Measurements from ENCODE around the gene EIF3M. TPM values are rescaled to one million over a fixed set of nuclear protein-coding genes. Genes with fewer than 3 reads are reported as not detected.

The EIF3M gene
- polyA plus RNA-seq, 1 donor (not counting 4 experiments of a cell fraction or from before 2014, with no cell fraction given) = 593 TPM

GRCh38 chr11:32635819-32636218, 52.2 kb downstream of the EIF3M start:
- no peaks in the 10 kb centered on the region for H3K27me3 ChIP-seq (ENCODE audit: control insufficient read depth, extremely low read depth, insufficient read depth, low read length)
- FAIRE-seq (no peak), DNase-seq (ENCODE audit: low read depth, low spot score) (no peak)
- H3K79me2 ChIP-seq (ENCODE audit: control insufficient read depth, insufficient read depth, low read length) = no peaks in the 10 kb centered on the region
- no peak overlapping the region for H3K27ac ChIP-seq (ENCODE audit: control insufficient read depth, insufficient read depth, low read length)
- no peaks in the 10 kb centered on the region for H3K4me1 ChIP-seq (ENCODE audit: control insufficient read depth, extremely low read depth, insufficient read depth, low read length)
- no peak for TF ChIP-seq EZH2 (IDR thresholded peaks at IDR 0.05; ENCODE audit: low read length)
- TF ChIP-seq, protein P1, sequence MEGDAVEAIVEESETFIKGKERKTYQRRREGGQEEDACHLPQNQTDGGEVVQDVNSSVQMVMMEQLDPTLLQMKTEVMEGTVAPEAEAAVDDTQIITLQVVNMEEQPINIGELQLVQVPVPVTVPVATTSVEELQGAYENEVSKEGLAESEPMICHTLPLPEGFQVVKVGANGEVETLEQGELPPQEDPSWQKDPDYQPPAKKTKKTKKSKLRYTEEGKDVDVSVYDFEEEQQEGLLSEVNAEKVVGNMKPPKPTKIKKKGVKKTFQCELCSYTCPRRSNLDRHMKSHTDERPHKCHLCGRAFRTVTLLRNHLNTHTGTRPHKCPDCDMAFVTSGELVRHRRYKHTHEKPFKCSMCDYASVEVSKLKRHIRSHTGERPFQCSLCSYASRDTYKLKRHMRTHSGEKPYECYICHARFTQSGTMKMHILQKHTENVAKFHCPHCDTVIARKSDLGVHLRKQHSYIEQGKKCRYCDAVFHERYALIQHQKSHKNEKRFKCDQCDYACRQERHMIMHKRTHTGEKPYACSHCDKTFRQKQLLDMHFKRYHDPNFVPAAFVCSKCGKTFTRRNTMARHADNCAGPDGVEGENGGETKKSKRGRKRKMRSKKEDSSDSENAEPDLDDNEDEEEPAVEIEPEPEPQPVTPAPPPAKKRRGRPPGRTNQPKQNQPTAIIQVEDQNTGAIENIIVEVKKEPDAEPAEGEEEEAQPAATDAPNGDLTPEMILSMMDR (optimal IDR thresholded peaks at IDR 0.05 in 1 of 3, IDR thresholded peaks at IDR 0.05 in 1 of 3, conservative IDR thresholded peaks at IDR 0.05 in 1 of 3; ENCODE audit: extremely low read depth in 1 of 3, insufficient read depth in 2 of 3, low read length in 3 of 3) = no peak
- H3K9me3 ChIP-seq (ENCODE audit: control insufficient read depth, low read depth, low read length) = no peaks in the 10 kb centered on the region
- no peak overlapping the region for H3K4me3 ChIP-seq (ENCODE audit: control insufficient read depth in 2 of 3, extremely low read depth in 1 of 3, insufficient read depth in 2 of 3, low read depth in 1 of 3, low read length in 3 of 3)
- dilution Hi-C loops (cut with MboI; ENCODE audit: extremely low pct_ligation_motif_present, low sequenced_read_pairs) = no loop called here
- no peak overlapping the region for H3K9ac ChIP-seq (ENCODE audit: control insufficient read depth, extremely low read depth, insufficient read depth, low read length)
- H4K20me1 ChIP-seq (ENCODE audit: control insufficient read depth, extremely low read depth, insufficient read depth, low read length) = no peaks in the 10 kb centered on the region
- no peaks in the 10 kb centered on the region for H3K9me1 ChIP-seq (ENCODE audit: control insufficient read depth, extremely low read depth, insufficient read depth, low read length)
- no peak overlapping the region for H2AFZ ChIP-seq (ENCODE audit: control insufficient read depth, low read length)
- no peak overlapping the region for H3K4me2 ChIP-seq (ENCODE audit: control insufficient read depth, extremely low read depth, insufficient read depth, low read depth, low read length)
- H3K36me3 ChIP-seq (ENCODE audit: control insufficient read depth in 2 of 2, extremely low read depth in 1 of 2, insufficient read depth in 2 of 2, low read length in 2 of 2) = no peaks in the 10 kb centered on the region

GRCh38 chr11:32641361-32641760, 57.7 kb downstream of the EIF3M start:
- H2AFZ ChIP-seq (ENCODE audit: control insufficient read depth, low read length) = no peak overlapping the region
- H3K4me1 ChIP-seq (ENCODE audit: control insufficient read depth, extremely low read depth, insufficient read depth, low read length) = no peaks in the 10 kb centered on the region
- no peaks in the 10 kb centered on the region for H3K27me3 ChIP-seq (ENCODE audit: control insufficient read depth, extremely low read depth, insufficient read depth, low read length)
- no peaks in the 10 kb centered on the region for H3K9me3 ChIP-seq (ENCODE audit: control insufficient read depth, low read depth, low read length)
- no peaks in the 10 kb centered on the region for H3K9me1 ChIP-seq (ENCODE audit: control insufficient read depth, extremely low read depth, insufficient read depth, low read length)
- FAIRE-seq (no peak), DNase-seq (ENCODE audit: low read depth, low spot score) (no peak)
- H3K4me3 ChIP-seq (ENCODE audit: control insufficient read depth in 2 of 3, extremely low read depth in 1 of 3, insufficient read depth in 2 of 3, low read depth in 1 of 3, low read length in 3 of 3) = no peak overlapping the region
- no peaks in the 10 kb centered on the region for H3K36me3 ChIP-seq (ENCODE audit: control insufficient read depth in 2 of 2, extremely low read depth in 1 of 2, insufficient read depth in 2 of 2, low read length in 2 of 2)
- H4K20me1 ChIP-seq (ENCODE audit: control insufficient read depth, extremely low read depth, insufficient read depth, low read length) = no peaks in the 10 kb centered on the region
- TF ChIP-seq EZH2 (IDR thresholded peaks at IDR 0.05; ENCODE audit: low read length) = no peak
- TF ChIP-seq, protein P1 (optimal IDR thresholded peaks at IDR 0.05 in 1 of 3, IDR thresholded peaks at IDR 0.05 in 1 of 3, conservative IDR thresholded peaks at IDR 0.05 in 1 of 3; ENCODE audit: extremely low read depth in 1 of 3, insufficient read depth in 2 of 3, low read length in 3 of 3) = no peak
- dilution Hi-C loops (cut with MboI; ENCODE audit: extremely low pct_ligation_motif_present, low sequenced_read_pairs) = no loop called here
- H3K4me2 ChIP-seq (ENCODE audit: control insufficient read depth, extremely low read depth, insufficient read depth, low read depth, low read length) = no peak overlapping the region
- H3K9ac ChIP-seq (ENCODE audit: control insufficient read depth, extremely low read depth, insufficient read depth, low read length) = no peak overlapping the region
- H3K79me2 ChIP-seq (ENCODE audit: control insufficient read depth, insufficient read depth, low read length) = no peaks in the 10 kb centered on the region
- no peak overlapping the region for H3K27ac ChIP-seq (ENCODE audit: control insufficient read depth, insufficient read depth, low read length)

Data from keratinocyte (primary cell).